Stimulated activated naive CD8-positive, alpha-beta T cell treated with anti-CD3 and anti-CD28 coated beads, Interleukin-15, amount 100 ng/mL, for 72 hours (primary cell): ENCODE results near the gene SLC13A5.
"Not testable (repeated sequence)": the region's sequence is repeated elsewhere in the genome, so short reads cannot be mapped to it uniquely, and the experiment has no call there.

Experiments
- ATAC-seq: fragments of 150-1000 bp; cut with Tn5 transposase; 2 replicates; pipeline ENCODE4 v1.10.0; 2021; ENCODE audit warnings: mild to moderate bottlenecking, moderate library complexity
- DNase-seq, 2 donors: peaks; one replicate each; pipeline ENCODE4 v3.0.0; 2021 to 2022
- H3K27ac Mint-ChIP-seq, 2 donors: one replicate each; pipeline ENCODE4 v1.8.0; 2022; ENCODE audit warnings: mild to moderate bottlenecking in 2 of 2, mixed read lengths in 2 of 2, moderate library complexity in 2 of 2
- H3K27me3 Mint-ChIP-seq: one replicate; pipeline ENCODE4 v1.8.0; 2022; ENCODE audit warnings: mixed read lengths
- H3K4me1 Mint-ChIP-seq: one replicate; pipeline ENCODE4 v1.8.0; 2022; ENCODE audit warnings: mild to moderate bottlenecking, mixed read lengths
- H3K4me3 Mint-ChIP-seq, 2 donors: one replicate each; pipeline ENCODE4 v1.8.0; 2022; ENCODE audit warnings: mild to moderate bottlenecking in 2 of 2, mixed read lengths in 2 of 2, moderate library complexity in 1 of 2
- H3K9me3 Mint-ChIP-seq, 2 donors: one replicate each; pipeline ENCODE4 v1.8.0; 2022; ENCODE audit warnings: mixed read lengths in 2 of 2

Gene SLC13A5

DNA sequence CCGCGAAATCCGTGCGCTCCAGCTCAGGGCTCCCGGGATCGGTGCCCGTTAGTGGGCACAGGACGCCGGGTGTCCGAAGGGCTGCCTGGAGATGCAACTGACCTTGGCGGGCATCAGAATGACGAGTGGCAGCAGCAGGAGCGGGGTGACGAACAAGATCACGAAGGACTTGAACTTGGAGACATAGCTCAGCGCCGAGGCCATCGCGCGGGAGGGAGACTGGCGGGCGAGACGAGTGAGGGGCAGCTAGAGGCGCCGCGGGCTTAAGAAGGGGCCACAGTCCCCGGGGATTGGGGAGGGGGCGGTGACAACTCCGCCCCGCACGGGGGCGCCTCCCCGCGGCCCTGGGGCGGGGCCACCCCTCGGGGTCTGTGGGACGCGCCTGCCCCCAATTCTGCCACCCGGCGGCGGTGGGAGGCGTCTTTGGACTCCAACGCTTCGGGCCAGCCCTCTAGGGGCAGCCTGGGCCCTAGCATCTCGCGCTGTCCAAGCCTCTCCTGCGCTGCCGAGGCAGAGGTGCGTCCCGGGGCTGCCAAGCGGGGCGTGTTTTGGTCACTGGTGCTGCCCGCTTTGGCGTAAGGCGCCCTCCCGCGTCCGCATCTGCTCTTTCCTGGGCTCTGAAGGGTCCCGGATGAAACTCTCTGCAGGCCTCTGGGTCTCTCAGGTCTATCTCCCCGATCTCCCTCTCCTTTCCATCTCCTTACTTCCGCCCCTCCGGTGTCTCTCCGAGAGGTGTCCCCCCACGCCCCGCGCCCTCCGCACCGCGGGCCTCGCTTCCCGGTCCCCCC is at the start of gene SLC13A5:
SLC13A5 (minus strand) TSS at position 240 of the 788 bp plus-strand sequence; CDS start at position 204, 36 bp downstream.
- ATAC-seq, result peak; percentile 90
- Mint-ChIP-seq H3K4me1 (peaks cover 22% of the 10 kb centered on the region), H3K27ac (no peak within 1 kb of the TSS), H3K9me3 (no peaks in the 10 kb centered on the region), H3K4me3 (peak within 1 kb of the TSS; percentile 74 to 85), H3K27me3 (peaks cover 92% of the 10 kb centered on the region)
- peak; percentile 33 to 37 for DNase-seq

- no peak for DNase-seq
- peaks cover 14 to 15% of the 10 kb centered on the region in 2 donors for H3K9me3 Mint-ChIP-seq
- H3K4me3 Mint-ChIP-seq, result no peak overlapping the region
- ATAC-seq, result no peak
- H3K4me1 Mint-ChIP-seq, result peaks cover 21% of the 10 kb centered on the region
- no peaks in the 10 kb centered on the region for H3K27me3 Mint-ChIP-seq
- H3K27ac Mint-ChIP-seq, result no peak overlapping the region
Measured at GRCh38 chr17:6761779-6762178, 48.6 kb upstream of the SLC13A5 start.

- peaks cover 59% of the 10 kb centered on the region for H3K4me1 Mint-ChIP-seq
Measured at GRCh38 chr17:6757747-6758146, 44.6 kb upstream of the SLC13A5 start.

DNA sequence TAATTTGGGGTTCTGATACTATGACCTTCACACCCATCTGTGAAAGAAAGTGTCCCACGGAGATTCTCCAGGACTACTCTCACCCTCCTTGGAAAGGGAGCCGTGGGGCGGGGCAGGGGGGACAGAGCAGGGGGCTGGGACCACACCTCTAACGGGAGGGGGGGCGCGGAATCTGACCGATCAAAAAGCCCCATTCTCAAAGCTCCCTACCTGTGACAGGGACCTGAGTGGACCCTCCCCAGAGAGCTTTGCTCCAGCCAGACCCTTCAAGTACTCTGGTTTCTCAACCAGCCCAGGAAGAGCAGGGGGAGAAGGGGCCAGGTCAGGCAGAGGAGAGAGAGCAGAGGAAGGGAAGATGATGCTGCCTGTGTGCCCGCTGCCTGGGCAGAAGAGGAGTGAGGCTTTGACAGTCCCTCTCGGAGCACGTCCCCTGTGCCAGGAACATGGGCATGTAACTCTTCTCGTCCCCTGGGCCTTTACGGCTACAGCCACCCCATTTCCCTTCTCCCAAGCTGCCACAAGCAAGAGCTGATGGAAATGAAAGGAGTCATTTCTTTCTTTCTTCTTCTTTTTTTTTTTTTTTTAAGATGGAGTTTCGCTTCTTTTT is 43.4 kb upstream of the SLC13A5 start:
- H3K27me3 Mint-ChIP-seq, result no peaks in the 10 kb centered on the region
- peak; percentile 29 for ATAC-seq
- H3K4me1 Mint-ChIP-seq, result peaks cover 70% of the 10 kb centered on the region
- no peak for DNase-seq
- peak overlapping the region; percentile 68 to 93 for H3K27ac Mint-ChIP-seq
- no peaks in the 10 kb centered on the region for H3K9me3 Mint-ChIP-seq
- peak overlapping the region; percentile 87 to 91 for H3K4me3 Mint-ChIP-seq

More at GRCh38 chr17:6757747-6758146, 44.6 kb upstream of the SLC13A5 start:
- Mint-ChIP-seq H3K27ac (peak overlapping the region; percentile 30 to 61), H3K27me3 (no peaks in the 10 kb centered on the region), H3K9me3 (no peaks in the 10 kb centered on the region), H3K4me3 (peak overlapping the region; percentile 41 to 69)
- ATAC-seq, result no peak
- DNase-seq, result no peak

DNA sequence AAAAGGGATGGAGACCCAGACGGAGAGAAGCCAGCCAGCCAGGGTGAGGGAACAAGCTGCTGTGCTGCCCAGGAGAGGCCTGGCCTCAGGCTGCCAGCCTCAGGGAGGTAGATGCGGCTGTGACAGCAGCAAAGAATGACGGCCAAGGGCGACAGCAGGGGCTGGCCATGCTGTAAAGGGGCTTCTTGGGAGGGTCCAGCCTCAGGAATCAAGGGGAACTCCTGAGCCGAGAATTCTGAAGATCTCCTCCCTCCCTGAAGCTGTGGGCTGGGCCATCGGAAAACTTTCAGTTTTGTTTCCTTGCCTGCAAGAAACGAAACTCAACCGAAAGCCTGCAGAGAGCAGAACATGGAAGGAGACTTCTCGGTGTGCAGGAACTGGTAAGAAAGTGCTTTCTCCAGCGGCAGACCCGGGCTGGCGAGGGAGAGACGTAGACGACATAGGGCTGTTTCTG is 42.6 kb upstream of the SLC13A5 start, which contains the start of gene XAF1:
XAF1 (plus strand) TSS at position 316 of the 454 bp plus-strand sequence; CDS start at position 349, 33 bp downstream.
- Mint-ChIP-seq H3K4me3 (peak within 1 kb of the TSS; percentile 87 to 91), H3K27ac (peak within 1 kb of the TSS; percentile 68 to 93), H3K27me3 (no peaks in the 10 kb centered on the region), H3K9me3 (no peaks in the 10 kb centered on the region), H3K4me1 (peaks cover 70% of the 10 kb centered on the region)
- DNase-seq (peak in 1 of 2 donors; percentile 44), ATAC-seq (peak; percentile 52)

DNA sequence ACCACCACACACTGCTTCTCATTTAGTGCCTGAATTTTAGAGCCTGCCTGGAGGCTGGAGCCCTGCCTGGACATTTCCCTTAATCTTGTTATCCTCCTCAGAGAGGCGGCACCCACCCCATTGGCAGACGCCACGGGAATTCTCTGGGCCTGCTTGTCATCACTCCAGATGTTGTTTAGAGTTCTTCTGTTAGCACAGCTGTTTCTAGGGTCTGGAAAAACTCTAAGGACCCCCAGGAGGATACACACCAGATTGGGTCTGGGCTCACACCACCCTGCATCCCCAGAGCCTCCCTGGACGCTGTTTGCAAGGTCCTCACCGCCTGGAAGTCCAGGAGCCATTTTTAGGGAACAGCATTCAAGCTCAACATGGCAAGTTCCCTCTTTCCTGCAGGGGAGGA is 42.1 kb upstream of the SLC13A5 start:
- Mint-ChIP-seq H3K27ac (peak overlapping the region; percentile 68 to 93), H3K27me3 (no peaks in the 10 kb centered on the region), H3K4me1 (peaks cover 70% of the 10 kb centered on the region), H3K9me3 (no peaks in the 10 kb centered on the region), H3K4me3 (peak overlapping the region; percentile 87 to 91)
- DNase-seq (no peak), ATAC-seq (no peak)

GRCh38 chr17:6753546-6753945 is 40.4 kb upstream of the SLC13A5 start:
- H3K4me3 Mint-ChIP-seq, result peak overlapping the region; percentile 57 to 59
- H3K27me3 Mint-ChIP-seq, result no peaks in the 10 kb centered on the region
- no peaks in the 10 kb centered on the region for H3K9me3 Mint-ChIP-seq
- ATAC-seq, result no peak
- H3K27ac Mint-ChIP-seq, result peak overlapping the region; percentile 97 to 98
- no peak for DNase-seq
- H3K4me1 Mint-ChIP-seq, result peaks cover 71% of the 10 kb centered on the region

- Mint-ChIP-seq H3K4me3 (peak overlapping the region; percentile 57 to 66), H3K4me1 (peaks cover 66% of the 10 kb centered on the region), H3K27me3 (no peaks in the 10 kb centered on the region), H3K9me3 (no peaks in the 10 kb centered on the region), H3K27ac (peak overlapping the region; percentile 97 to 98)
- DNase-seq (peak; percentile 58 to 70), ATAC-seq (peak; percentile 78)
Measured at GRCh38 chr17:6753006-6753445, 39.9 kb upstream of the SLC13A5 start.

GRCh38 chr17:6752068-6752909 is 39.1 kb upstream of the SLC13A5 start:
- DNase-seq, result no peak
- no peaks in the 10 kb centered on the region for H3K9me3 Mint-ChIP-seq
- peak overlapping the region; percentile 97 to 98 for H3K27ac Mint-ChIP-seq
- H3K4me3 Mint-ChIP-seq, result peak overlapping the region; percentile 57 to 66
- peaks cover 59% of the 10 kb centered on the region for H3K4me1 Mint-ChIP-seq
- ATAC-seq, result no peak
- H3K27me3 Mint-ChIP-seq, result no peaks in the 10 kb centered on the region

DNA sequence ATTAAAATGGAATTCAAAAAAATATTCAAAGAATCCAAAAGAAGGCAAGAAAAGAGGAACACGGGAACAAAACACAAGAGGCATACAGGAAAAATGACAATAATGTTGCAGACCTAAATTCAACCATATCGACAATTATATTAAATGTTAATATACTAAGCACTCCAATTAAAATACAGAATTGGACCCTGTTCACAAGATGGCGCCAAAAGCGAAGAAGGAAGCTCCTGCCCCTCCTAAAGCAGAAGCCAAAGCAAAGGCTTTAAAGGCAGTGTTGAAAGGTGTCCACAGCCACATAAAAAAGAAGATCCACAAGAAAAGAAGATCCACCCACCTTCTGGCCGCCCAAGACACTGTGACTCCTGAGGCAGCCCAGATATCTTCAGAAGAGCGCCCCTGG is 36.4 kb upstream of the SLC13A5 start:
- DNase-seq, result no peak
- H3K4me3 Mint-ChIP-seq, result no peak overlapping the region
- H3K27me3 Mint-ChIP-seq, result peaks cover 16% of the 10 kb centered on the region
- no peak overlapping the region for H3K27ac Mint-ChIP-seq
- H3K9me3 Mint-ChIP-seq, result no peaks in the 10 kb centered on the region
- H3K4me1 Mint-ChIP-seq, result peaks cover 33% of the 10 kb centered on the region
- no peak for ATAC-seq

- H3K27me3 Mint-ChIP-seq, result peaks cover 22% of the 10 kb centered on the region
- H3K4me3 Mint-ChIP-seq, result no peak overlapping the region
- ATAC-seq, result no peak
- H3K4me1 Mint-ChIP-seq, result peaks cover 25% of the 10 kb centered on the region
- H3K27ac Mint-ChIP-seq, result no peak overlapping the region
- H3K9me3 Mint-ChIP-seq, result no peaks in the 10 kb centered on the region
- DNase-seq, result no peak
Measured at GRCh38 chr17:6748617-6749016, 35.4 kb upstream of the SLC13A5 start.

- H3K9me3 Mint-ChIP-seq, ATAC-seq, H3K4me1 Mint-ChIP-seq, H3K27ac Mint-ChIP-seq, H3K4me3 Mint-ChIP-seq, DNase-seq: not testable (repeated sequence)
- H3K27me3 Mint-ChIP-seq, result peaks cover 36% of the 10 kb centered on the region
Measured at GRCh38 chr17:6746665-6747064, 33.5 kb upstream of the SLC13A5 start.

DNA sequence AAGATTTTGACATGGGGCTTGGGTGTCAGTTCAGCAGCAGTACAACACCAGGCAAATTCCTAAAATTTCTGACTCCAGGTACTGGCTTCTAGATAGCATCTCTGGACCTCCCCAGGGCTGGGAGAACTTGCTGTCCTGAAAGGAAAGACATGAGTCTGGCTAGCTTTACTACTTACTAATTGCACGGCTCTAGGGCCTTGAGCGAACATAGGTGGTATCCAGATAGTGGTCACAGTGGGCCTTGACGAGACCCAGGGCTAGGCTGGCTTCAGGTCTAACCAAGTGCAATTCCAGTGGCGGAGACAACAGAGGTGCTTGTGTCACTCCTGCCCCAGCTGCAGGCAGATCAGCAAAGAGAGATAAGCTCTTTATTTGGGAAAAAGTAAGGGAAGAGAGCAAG is 16.4 kb upstream of the SLC13A5 start:
- Mint-ChIP-seq H3K27ac (no peak overlapping the region), H3K27me3 (peaks cover 16% of the 10 kb centered on the region)

DNA sequence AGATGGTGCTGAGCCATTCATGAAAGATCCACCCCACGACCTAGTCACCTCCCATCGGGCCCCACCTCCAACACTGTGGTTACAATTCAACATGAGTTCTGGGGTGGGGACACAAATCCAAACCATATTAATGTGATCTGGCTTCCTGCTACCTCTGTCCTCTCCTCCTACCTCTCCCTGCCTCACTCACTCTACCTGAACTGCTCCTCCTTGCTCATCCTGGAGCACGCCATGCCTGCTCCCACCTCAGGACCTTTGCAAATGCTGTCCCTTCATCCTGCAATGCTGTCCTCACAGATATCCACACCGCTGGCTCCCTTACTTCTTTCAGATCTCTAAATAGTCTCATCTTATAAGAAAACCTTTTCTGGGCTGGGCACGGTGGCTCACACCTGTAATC is 10.8 kb upstream of the SLC13A5 start:
- DNase-seq (no peak), ATAC-seq (no peak)
- Mint-ChIP-seq H3K4me1 (no peaks in the 10 kb centered on the region), H3K27ac (no peak overlapping the region), H3K4me3 (no peak overlapping the region), H3K9me3 (peaks cover 0 to 4% of the 10 kb centered on the region in 2 donors), H3K27me3 (peaks cover 64% of the 10 kb centered on the region)

More for the DNA sequence above, 16.4 kb upstream of the SLC13A5 start:
- Mint-ChIP-seq H3K4me1 (no peaks in the 10 kb centered on the region), H3K9me3 (peaks cover 0 to 4% of the 10 kb centered on the region in 2 donors), H3K4me3 (no peak overlapping the region)
- no peak for ATAC-seq
- DNase-seq, result no peak

DNA sequence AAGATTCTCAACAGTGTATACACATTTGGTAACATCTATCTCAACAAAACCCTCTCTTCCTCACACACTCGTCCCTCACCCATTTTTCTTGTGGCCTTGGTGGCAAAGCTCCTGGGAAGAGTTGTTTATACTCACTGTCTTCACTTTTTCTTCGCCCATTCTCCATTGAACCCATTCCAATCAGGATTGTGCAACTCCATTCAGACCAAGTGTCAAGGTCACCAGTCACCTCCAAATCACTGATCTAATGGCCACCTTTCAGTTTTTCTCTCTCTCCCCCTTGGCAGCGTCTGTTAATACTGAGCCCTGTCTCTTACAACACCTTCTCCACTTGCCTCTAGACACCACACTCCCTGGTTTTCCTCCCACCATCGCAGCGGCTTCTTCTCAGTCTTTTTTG is 8.6 kb upstream of the SLC13A5 start:
- H3K27me3 Mint-ChIP-seq, result peaks cover 74% of the 10 kb centered on the region
- H3K9me3 Mint-ChIP-seq, result peaks cover 0 to 4% of the 10 kb centered on the region in 2 donors
- H3K27ac Mint-ChIP-seq, result peak overlapping the region in 1 of 2 donors; percentile 36
- H3K4me3 Mint-ChIP-seq, result no peak overlapping the region
- H3K4me1 Mint-ChIP-seq, result no peaks in the 10 kb centered on the region
- ATAC-seq, result no peak
- no peak for DNase-seq
